Iris pigment epithelial cell (primary cell): ENCODE measurements around the gene TRRAP.

Experiments used
- DNase-seq: peaks from one replicate; pipeline ENCODE4 v3.0.0-alpha.2; 2011; ENCODE audit warnings: low read depth

The TRRAP gene

DNA sequence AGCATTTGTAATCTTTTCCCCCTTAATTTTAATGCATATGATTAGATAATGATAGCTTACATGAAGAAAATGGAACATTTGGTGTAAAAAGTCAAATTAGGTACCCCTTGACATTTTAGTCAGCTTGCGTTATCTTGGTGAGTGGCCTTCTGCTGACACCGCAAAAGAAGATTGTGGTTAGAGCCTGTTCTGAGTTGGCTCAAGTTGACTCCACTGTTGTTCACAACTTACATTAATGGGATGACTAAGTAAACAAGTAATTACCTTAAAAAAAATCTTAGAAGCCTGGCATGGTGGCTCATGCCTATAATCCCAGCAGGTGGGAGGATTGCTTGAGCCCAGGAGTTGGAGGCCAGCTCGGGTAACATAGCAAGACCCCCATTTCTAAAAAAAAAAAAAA is 24.2 kb downstream of the TRRAP start:
- DNase-seq: no peak

DNA sequence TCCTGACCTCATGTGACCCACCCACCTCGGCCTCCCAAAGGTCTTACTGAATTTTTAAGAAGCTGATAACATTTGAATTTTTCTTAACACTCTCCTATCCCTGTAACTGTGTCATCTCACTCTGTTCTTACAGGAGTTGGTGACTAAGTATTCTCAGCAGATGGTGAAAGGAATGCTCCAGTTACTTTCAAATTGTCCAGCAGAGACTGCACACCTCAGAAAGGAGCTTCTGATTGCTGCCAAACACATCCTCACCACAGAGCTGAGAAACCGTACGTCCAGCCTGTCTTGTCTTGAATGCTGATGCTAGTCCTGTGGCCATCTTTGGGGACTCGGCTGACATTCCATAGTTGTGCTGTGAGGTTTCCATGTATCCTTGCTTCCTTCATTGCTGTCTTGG is 24.9 kb downstream of the TRRAP start:
- no peak for DNase-seq

DNA sequence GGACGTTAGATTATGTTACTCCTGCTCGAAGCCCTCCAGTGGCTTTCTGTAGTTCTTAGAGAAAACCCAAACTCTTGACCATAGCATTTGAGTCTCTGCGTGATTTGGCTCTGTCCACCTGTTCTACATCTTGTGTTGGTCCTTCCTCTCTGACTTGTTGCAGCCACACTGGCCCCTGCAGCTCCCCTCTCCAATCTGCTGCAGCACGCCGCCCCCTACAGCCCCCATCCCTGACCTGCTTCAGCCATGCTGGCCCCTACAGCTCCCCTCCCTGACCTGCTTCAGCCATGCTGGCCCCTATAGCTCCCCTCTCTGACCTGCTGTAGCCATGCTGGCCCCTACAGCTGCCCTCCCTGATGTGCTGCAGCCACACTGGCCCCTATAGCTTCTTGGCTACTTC is 29.2 kb downstream of the TRRAP start:
- DNase-seq: no peak

DNA sequence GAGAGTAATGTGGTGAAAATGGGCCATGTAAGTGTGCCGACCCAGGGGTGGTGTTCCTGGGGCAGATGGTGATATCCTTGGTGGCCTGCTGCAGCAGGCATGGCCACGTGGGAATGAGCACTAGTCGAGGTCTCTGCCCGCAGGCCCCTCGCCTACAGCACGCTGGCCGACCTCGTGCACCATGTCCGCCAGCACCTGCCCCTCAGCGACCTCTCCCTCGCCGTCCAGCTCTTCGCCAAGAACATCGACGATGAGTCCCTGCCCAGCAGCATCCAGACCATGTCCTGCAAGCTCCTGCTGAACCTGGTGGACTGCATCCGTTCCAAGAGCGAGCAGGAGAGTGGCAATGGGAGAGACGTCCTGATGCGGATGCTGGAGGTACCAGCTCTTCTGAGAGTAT is 30.3 kb downstream of the TRRAP start:
- no peak for DNase-seq

DNA sequence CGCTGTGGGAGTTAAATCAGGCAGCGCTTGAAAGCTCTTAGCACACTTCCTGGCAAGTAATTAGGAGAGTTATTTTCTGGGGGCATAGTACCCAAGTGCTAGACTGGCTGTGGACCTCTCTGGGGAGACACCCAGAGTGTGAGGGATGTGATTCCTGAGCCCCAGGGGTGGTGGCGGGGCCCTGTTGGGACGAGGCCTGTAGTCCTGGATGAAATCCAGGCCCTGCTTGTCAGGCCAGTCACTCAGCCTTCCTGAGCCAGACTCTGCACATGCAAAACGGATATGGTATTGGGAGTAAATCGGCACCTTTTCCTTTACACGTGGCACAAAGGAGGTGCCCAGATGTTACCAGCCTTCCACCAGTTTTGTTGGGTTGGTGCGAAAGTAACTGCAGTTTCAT is 31.2 kb downstream of the TRRAP start:
- DNase-seq: no peak

DNA sequence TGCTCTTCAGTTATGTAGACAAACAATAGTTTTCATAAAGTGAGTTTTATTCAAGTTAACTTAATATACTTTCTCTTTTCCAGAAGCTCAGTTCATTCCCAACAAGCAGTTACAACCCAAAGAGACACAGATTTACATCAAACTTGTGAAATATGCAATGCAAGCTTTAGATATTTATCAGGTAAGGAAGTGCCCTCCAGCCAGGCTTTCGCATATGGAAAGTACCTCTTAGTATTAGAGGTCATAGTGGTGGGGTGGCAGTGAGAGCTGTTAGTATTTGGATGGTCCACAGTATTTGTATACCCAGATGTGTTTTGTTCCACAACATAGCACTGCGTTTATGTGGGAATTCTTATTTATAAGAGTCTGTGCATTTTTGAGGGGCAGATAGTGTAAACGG is 32.1 kb downstream of the TRRAP start:
- DNase-seq: no peak

DNA sequence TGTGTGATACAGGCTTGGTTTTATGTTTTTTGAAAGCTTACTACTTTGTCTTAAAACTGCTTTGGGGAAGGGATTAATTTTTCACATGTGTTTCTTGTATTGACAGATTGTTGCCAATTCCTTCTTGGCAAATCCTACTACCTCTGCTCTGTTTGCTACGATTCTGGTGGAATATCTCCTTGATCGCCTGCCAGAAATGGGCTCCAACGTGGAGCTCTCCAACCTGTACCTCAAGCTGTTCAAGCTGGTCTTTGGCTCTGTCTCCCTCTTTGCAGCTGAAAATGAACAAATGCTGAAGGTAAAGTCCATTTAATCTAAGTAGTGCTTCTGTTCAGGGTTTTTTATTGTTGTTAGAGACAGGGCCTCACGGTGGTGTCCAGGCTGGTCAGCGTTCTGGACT is 33.6 kb downstream of the TRRAP start:
- DNase-seq: no peak

DNA sequence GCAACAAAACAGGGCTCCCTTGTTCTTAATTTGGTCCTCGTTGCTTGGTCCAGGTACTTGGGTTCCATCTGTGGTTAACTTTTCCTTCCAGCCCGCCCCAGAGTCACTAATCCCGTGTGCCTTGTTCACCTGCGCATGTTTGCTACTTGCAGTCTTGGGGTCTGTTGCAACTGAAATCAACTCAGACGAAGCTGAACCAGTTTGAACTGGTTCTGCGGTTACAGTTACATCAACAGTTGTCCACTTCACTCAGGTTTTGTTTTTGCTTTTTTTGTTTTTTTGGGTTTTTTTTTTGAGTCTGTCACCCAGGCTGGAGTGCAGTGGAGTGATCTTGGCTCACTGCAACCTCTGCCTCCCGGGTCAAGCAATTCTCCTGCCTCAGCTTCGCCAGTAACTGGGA is 34.7 kb downstream of the TRRAP start:
- DNase-seq: no peak

DNA sequence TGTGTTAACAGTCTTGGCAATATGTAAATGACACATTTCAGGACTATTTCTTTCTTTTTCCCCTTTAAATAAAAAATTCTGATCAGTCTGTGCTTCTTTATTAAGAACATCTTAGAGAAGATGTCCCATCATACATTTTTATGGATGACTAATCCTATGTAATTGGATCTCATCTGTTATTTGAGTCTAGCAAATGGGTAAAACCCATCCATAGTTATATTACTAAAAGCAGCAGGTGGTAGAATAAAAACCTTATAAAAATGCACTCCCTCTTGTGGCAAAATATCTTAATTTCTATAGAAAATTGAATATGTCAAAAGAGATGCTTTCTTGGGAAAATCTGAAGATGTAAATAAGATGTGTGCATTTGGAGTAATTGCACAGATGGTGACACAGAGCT is 35.3 kb downstream of the TRRAP start:
- DNase-seq: peak; percentile 51

DNA sequence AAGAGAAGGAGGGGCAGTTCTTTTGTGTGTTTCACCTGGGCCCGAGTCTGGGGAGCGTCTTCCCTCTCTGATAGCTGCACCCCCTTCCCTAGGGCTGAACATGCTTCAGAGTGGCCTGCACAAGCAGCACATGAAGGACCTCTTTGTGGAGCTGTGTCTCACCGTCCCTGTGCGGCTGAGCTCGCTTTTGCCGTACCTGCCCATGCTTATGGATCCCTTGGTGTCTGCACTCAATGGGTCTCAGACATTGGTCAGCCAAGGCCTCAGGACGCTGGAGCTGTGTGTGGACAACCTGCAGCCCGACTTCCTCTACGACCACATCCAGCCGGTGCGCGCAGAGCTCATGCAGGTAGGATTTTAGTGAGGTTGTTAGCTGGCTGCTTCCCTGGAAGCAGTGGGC is 39.0 kb downstream of the TRRAP start:
- no peak for DNase-seq

DNA sequence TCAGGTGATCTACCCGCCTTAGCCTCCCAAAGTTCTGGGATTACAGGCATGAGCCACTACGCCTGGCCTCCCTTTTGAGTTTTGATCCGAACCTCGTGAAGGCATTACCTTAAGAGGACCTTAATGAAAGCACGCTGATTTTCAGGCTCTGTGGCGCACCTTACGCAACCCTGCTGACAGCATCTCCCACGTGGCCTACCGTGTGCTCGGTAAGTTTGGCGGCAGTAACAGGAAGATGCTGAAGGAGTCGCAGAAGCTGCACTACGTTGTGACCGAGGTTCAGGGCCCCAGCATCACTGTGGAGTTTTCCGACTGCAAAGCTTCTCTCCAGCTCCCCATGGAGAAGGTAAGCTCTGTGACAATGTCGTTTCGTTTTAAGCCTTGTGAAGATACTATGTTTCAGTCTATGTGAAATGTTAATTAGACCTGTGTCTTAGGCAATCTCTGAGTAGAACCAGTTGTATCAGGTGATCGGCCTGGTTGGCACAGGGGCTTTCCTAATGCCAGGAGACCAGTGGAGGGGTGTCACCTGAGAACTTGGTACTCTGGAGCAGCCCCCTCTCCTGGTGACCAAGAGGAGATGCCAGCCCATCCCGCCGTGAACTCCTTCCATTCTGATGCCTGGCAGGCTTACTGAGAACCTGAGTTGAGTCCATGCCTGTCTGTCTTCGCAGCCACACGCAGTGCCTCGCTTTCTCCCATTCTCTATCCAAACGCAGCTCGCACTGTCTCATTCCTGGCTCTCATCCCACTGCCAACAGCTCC is 43.5 kb downstream of the TRRAP start:
- no peak for DNase-seq

DNA sequence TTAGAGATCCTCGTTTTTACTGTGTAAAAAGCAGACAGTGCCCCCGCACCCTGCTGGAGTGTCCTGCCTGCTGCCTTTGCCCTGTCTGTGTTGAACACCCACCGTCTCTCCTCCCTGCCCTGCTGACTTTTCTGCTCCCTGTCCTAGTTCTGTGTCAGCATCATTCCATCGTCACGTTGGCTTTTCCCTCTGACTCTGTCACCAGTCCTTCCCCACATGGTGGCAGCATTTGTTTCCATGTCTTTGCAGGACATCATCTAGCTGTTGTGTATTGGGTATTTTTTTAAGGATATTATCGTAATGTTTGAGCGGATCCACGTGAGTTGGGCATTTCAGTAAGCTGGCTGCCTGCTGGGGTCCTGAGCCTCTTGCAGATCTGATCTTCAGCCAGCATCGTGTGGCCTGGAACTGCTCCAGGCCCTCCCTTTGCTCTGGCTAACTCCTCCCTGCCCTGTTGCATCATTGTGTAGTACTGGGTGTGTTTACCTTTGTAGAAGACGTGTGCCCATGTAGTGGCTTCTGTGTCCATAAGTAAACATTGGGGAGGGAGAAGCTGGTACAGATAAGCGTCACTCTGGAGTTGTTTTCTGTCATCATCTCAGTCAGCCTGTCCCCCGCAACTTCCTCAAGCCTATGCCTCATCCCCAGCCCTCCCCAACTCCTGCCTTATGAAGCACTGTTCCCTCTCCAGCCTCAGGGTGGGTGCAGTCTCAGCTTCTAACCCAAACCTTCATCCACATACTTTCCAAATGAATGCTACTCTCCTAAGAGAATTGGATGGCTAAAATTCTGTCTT is 44.3 kb downstream of the TRRAP start:
- peak; percentile 88 for DNase-seq

DNA sequence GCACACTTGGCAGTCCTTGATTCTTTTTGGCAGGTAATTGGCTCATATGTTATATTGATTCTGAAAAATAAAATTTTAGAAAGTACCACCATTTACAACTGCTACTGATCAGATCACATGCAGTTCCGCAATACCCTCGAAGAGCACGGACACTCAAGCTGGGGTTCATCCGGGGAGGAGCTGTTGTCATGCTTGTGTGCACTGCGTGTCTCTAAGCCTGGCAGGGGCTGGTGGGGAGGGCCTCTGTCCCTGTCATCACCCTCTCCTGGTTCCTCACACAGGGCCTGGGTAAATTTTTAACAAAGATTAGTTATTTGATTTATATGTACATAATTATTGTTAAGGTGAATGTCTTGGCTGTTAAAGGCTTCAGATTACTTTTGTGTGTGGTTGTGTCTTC is 45.2 kb downstream of the TRRAP start:
- no peak for DNase-seq

DNA sequence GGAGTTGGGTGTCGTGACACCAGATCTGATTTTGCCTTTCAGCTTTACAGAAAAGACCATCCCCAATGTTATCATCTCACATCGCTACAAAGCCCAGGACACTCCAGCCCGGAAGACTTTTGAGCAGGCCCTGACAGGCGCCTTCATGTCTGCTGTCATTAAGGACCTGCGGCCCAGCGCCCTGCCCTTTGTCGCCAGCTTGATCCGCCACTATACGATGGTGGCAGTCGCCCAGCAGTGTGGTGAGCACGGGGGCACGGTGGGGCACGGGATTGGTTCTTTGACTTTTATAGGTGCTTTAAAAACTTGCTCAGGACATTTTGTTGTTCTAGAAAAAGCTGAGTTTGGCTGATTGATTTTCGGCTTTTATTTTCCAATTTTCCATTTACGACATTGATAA is 48.8 kb downstream of the TRRAP start:
- DNase-seq: no peak

DNA sequence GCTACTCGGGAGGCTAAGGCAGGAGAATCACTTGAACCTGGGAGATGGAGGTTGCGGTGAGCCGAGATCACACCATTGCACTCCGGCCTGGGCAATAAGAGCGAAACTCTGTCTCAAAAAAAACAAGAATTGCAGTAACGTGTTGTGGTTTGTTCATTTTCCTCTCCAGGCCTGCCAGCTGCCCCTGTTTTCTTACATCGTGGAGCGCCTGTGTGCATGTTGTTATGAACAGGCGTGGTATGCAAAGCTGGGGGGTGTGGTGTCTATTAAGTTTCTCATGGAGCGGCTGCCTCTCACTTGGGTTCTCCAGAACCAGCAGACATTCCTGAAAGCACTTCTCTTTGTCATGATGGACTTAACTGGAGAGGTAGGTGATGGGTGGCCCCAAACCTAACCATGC is 52.1 kb downstream of the TRRAP start:
- DNase-seq: no peak

DNA sequence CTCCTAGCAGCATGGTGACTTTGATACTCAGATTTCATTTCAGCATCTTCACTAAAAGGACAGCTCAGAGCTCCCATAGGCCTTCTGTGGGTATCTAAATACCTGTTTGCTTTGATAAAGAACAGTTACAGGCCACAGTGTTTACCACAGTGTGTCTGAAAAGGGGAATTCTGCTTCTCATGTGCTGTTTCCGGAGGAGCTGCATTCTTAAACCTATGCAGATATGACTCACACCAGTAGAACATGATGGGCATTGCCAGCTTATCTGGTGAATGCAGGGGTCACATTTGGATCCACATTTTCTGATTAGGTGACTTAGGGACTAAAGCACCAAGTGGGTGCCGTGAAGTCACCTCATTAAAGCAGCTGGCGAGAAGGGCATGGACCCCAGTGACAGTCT is 52.6 kb downstream of the TRRAP start:
- peak; percentile 62 for DNase-seq

DNA sequence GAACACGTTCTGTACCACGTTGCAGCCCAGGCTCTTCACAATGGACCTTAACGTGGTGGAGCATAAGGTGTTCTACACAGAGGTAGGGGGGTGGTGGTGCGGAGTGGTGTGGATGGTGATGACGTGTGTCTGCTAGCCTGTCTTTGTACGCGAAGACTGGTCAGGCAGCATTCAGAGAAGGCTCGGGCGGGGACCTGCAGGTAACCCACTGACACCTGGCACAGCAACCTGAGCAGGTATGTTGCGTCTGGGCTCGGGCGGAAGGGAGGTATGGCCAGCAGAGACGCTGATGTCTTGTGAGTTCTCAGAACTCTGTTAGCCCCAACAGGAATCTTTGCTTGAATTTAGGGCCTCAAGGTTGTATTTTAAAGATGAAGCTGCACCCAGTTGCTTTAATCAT is 55.0 kb downstream of the TRRAP start:
- DNase-seq: no peak

DNA sequence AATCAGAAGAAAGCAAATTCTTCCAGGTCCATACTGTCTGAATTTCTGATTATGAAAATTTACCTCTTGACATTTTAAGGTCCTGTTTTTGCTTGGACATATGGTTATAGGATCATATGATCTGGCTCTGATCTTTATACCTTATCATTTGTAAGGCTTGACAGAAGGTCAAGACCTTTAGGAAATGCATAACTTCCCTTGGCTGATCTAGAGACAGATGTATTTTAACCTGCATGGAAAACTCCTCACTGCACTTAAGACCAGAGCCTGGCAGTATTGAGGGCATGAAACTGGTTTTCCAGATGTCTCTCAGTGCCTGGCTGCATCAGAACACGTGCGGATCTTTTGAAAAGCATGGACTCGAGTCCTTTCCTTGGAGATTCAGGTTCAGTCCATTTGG is 55.9 kb downstream of the TRRAP start:
- no peak for DNase-seq

DNA sequence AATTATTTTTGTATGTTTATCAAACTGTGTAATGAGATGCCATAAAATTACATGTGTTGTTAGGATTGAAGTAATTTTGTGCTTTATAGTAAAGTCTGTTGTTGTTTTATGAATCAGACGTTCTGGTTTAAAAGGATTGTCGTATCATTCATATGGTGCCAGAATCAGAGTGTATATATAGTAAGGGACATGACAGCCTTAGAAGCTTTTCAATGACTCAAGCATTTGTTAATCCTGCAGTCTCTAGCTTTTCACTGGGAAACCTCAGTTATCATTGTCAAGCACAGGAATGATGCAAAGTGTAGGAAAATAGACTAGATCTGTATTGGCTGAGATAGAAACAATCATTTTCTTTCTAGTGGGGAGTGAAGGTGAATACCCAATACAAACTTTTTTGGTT is 57.5 kb downstream of the TRRAP start:
- peak; percentile 65 for DNase-seq

DNA sequence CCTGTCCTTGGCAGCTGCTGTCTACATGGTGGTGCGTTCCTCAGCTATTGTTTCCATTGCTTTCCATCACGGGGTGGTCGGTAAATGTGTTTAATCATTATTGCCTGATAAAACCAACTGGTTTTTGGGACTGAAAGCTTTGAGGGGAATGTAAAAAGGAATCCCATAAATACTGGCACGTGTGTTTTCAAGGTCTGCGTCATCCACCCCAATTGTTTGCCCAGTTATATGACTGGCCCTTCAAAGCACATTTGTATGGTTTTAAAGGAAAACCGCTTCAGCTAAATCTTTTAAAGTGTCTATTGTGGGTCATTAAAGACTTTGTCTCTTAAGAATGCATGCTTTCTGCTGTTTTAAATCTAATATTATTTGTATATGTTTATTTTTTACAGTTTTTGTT is 65.0 kb downstream of the TRRAP start:
- no peak for DNase-seq

DNA sequence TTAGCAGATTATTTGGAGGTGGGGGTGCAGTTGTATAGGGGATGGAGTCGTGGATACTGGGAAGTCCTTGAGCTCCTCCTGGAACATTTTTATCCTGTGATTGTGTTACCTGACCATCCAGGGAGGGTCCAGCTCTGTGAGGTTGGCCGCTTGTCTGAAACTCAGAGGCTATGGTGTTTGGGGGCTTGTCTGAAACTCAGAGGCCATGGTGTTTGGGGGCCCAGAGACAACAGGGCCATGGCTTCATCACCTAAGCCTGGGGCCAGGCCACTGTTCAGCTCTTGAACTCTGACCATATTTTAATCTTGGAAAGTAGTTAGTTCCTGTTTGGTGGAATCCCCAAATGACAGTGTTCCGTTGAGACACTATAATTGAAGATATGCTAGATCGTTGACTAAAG is 66.1 kb downstream of the TRRAP start:
- no peak for DNase-seq

DNA sequence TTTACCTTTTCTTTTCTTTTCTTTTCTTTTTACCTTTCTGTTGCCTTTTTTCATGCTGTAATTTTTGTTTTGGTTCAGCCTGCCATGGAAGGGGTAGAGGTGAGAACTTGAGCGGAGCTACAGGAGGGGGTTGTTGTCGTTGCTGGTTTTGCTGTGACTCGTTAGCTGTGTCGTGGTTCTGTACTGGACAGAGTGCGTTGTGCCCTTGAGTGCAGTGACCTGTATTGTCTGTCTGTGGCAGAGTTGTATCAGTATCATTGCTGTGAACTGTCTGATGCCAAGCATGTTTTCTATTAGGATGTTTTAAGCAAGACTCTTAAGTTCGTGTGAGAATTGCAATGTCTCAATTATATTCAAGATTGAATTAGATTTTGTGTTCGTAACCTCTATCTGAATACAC is 67.5 kb downstream of the TRRAP start:
- DNase-seq: no peak

DNA sequence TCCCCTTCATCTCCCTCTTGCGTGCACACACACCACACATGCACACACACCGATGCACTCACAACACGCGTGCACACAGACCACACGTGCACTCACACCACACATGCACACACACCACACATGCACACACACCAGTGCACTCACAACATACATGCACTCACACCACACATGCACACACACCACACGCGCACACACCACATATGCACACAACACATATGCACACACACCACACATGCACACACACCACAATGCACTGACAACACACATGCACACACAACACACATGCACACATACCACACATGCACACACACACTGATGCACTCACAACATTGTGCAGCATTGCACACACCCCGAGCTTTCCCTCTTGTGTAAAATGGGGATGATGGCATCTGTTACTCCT is 68.1 kb downstream of the TRRAP start:
- DNase-seq: no peak
